ENCODE results near the gene SCN1B.
"Not testable (repeated sequence)": the region's sequence is repeated elsewhere in the genome, so short reads cannot be mapped to it uniquely, and the experiment has no call there.

DNA sequence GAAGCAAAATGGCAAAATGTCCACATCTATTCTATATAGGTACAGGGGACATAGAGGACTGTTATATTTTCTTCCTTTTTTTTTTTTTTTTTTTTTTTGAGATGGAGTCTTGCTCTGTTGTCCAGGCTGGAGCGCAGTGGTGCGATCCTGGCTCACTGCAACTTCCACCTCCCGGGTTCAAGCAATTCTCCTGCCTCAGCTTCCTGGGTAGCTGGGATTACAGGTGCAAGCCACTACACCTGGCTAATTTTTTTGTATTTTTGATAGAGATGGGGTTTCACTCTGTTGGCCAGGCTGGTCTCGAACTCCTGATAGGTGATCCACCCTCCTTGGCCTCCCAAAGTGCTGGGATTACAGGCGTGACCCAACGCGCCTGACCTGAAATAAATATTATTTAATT lies 32.0 kb upstream of the SCN1B start:
- TF ChIP-seq, protein P1, sequence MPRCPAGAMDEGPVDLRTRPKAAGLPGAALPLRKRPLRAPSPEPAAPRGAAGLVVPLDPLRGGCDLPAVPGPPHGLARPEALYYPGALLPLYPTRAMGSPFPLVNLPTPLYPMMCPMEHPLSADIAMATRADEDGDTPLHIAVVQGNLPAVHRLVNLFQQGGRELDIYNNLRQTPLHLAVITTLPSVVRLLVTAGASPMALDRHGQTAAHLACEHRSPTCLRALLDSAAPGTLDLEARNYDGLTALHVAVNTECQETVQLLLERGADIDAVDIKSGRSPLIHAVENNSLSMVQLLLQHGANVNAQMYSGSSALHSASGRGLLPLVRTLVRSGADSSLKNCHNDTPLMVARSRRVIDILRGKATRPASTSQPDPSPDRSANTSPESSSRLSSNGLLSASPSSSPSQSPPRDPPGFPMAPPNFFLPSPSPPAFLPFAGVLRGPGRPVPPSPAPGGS (IDR thresholded peaks at IDR 0.05), result not testable (repeated sequence)
- not testable (repeated sequence) for TF ChIP-seq KDM5A (IDR thresholded peaks at IDR 0.05); POLR2A (IDR thresholded peaks at IDR 0.05; ENCODE audit: low read length); HDAC2 (IDR thresholded peaks at IDR 0.05)
